Adrenal gland (tissue), 5 donors: Measurements from ENCODE around the gene WDTC1.

Experiments used
- POLR2A ChIP-seq, 2 donors: fragments of 450-650 bp; IDR thresholded peaks; one replicate each; pipeline ENCODE4 v1.6.1; 2017; ENCODE audit warnings: antibody characterized with exemption in 2 of 2, mild to moderate bottlenecking in 2 of 2, moderate library complexity in 1 of 2
- TF ChIP-seq, protein P1 (sequence below), 6 experiments: fragments of 450-650 bp in 4 of 6; fragments of 200-600 bp in 2 of 6; sonication (generic) in 1 of 6; IDR thresholded peaks; 1 replicate in 5 of 6; 2 replicates in 1 of 6; pipeline versions ENCODE4 v1.5.1 to v1.8.0; 2016 to 2021; ENCODE audit warnings: antibody characterized with exemption in 6 of 6, mild to moderate bottlenecking in 2 of 6, moderate library complexity in 1 of 6
- donor health status: DM: no; HTN: no; CAD: no.

DNA sequence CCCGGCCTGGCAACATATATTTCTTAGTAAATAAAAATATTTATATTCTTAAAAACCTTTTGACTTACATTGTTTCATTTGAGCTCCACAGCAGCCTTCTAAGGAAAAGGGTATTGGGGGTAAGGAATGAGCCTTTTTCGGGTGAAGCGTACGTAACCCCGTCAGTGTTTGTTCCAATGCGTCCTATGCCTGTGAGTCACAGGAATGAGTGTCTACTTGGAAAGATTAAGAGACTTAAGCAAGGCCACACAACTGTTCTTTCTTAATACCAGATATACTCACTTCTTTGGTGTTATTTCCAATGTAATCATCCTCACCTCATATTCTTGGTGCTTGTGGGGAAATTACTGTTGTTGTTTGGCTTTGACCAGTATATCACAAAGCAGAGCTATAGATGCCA, 22.7 kb downstream of the WDTC1 start:
- TF ChIP-seq, protein P1, sequence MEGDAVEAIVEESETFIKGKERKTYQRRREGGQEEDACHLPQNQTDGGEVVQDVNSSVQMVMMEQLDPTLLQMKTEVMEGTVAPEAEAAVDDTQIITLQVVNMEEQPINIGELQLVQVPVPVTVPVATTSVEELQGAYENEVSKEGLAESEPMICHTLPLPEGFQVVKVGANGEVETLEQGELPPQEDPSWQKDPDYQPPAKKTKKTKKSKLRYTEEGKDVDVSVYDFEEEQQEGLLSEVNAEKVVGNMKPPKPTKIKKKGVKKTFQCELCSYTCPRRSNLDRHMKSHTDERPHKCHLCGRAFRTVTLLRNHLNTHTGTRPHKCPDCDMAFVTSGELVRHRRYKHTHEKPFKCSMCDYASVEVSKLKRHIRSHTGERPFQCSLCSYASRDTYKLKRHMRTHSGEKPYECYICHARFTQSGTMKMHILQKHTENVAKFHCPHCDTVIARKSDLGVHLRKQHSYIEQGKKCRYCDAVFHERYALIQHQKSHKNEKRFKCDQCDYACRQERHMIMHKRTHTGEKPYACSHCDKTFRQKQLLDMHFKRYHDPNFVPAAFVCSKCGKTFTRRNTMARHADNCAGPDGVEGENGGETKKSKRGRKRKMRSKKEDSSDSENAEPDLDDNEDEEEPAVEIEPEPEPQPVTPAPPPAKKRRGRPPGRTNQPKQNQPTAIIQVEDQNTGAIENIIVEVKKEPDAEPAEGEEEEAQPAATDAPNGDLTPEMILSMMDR (IDR thresholded peaks at IDR 0.05): no peak
- TF ChIP-seq POLR2A (IDR thresholded peaks at IDR 0.05): peak in 1 of 2 donors; percentile 14
